ENCODE measurements around the gene WHRN. TPM values are rescaled to one million over a fixed set of nuclear protein-coding genes. Genes with fewer than 3 reads are reported as not detected.

WHRN gene
- total RNA-seq, 4 donors from 2014 or later: 8.1 to 12.6 (median 10.7) TPM

GRCh38 chr9:114437401-114437893, 67.8 kb downstream of the WHRN start:
- Histone ChIP-seq H3K36me3 (no peaks in the 10 kb centered on the region), H3K4me1 (peaks cover 0 to 5% (median 0%) of the 10 kb centered on the region in 4 donors), H3K4me3 (no peak overlapping the region), H3K27ac (replicated peaks in 1 of 4) (no peak overlapping the region), H3K9me3 (no peaks in the 10 kb centered on the region), H3K27me3 (no peaks in the 10 kb centered on the region)
- 82% methylated on average over 2 of the region's 2 CpGs for WGBS
- intact Hi-C loops (cut with DNase I): no loop called here
- no peak for DNase-seq (ENCODE audit: extremely low spot score)
- TF ChIP-seq, protein P1, sequence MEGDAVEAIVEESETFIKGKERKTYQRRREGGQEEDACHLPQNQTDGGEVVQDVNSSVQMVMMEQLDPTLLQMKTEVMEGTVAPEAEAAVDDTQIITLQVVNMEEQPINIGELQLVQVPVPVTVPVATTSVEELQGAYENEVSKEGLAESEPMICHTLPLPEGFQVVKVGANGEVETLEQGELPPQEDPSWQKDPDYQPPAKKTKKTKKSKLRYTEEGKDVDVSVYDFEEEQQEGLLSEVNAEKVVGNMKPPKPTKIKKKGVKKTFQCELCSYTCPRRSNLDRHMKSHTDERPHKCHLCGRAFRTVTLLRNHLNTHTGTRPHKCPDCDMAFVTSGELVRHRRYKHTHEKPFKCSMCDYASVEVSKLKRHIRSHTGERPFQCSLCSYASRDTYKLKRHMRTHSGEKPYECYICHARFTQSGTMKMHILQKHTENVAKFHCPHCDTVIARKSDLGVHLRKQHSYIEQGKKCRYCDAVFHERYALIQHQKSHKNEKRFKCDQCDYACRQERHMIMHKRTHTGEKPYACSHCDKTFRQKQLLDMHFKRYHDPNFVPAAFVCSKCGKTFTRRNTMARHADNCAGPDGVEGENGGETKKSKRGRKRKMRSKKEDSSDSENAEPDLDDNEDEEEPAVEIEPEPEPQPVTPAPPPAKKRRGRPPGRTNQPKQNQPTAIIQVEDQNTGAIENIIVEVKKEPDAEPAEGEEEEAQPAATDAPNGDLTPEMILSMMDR (IDR thresholded peaks at IDR 0.05): no peak
- TF ChIP-seq EP300 (IDR thresholded peaks at IDR 0.05) (no peak), POLR2AphosphoS5 (IDR thresholded peaks at IDR 0.05) (no peak), POLR2A (IDR thresholded peaks at IDR 0.05; ENCODE audit: low read depth) (no peak)

- DNase-seq (ENCODE audit: extremely low spot score): no peak
- intact Hi-C loops (cut with DNase I): no loop called here
- H3K9me3 ChIP-seq: no peaks in the 10 kb centered on the region
- H3K27me3 ChIP-seq: no peaks in the 10 kb centered on the region
- H3K4me1 ChIP-seq: peaks cover 0 to 5% (median 0%) of the 10 kb centered on the region in 4 donors
- no peaks in the 10 kb centered on the region for H3K36me3 ChIP-seq
- WGBS: 58% methylated on average over 9 of the region's 9 CpGs
- TF ChIP-seq, protein P1 (IDR thresholded peaks at IDR 0.05): peak in 2 of 3 experiments; percentile 8 to 25
- no peak for TF ChIP-seq POLR2AphosphoS5 (IDR thresholded peaks at IDR 0.05)
- no peak overlapping the region for H3K27ac ChIP-seq (replicated peaks in 1 of 4)
- H3K4me3 ChIP-seq: no peak overlapping the region
These were observed 70.4 kb downstream of the WHRN start for GRCh38 chr9:114434878-114435311.

GRCh38 chr9:114433720-114434255, 71.5 kb downstream of the WHRN start:
- intact Hi-C loops (cut with DNase I): no loop called here
- H3K27ac ChIP-seq (replicated peaks in 1 of 4): no peak overlapping the region
- no peaks in the 10 kb centered on the region for H3K27me3 ChIP-seq
- no peaks in the 10 kb centered on the region for H3K9me3 ChIP-seq
- TF ChIP-seq EP300 (IDR thresholded peaks at IDR 0.05): no peak
- TF ChIP-seq, protein P1 (IDR thresholded peaks at IDR 0.05): no peak
- TF ChIP-seq POLR2A (IDR thresholded peaks at IDR 0.05; ENCODE audit: low read depth): no peak
- TF ChIP-seq POLR2AphosphoS5 (IDR thresholded peaks at IDR 0.05): no peak
- WGBS: 63% methylated on average over 6 of the region's 6 CpGs
- H3K36me3 ChIP-seq: no peaks in the 10 kb centered on the region
- no peak for DNase-seq (ENCODE audit: extremely low spot score)
- H3K4me3 ChIP-seq: no peak overlapping the region
- H3K4me1 ChIP-seq: peaks cover 0 to 5% (median 0%) of the 10 kb centered on the region in 4 donors

DNA sequence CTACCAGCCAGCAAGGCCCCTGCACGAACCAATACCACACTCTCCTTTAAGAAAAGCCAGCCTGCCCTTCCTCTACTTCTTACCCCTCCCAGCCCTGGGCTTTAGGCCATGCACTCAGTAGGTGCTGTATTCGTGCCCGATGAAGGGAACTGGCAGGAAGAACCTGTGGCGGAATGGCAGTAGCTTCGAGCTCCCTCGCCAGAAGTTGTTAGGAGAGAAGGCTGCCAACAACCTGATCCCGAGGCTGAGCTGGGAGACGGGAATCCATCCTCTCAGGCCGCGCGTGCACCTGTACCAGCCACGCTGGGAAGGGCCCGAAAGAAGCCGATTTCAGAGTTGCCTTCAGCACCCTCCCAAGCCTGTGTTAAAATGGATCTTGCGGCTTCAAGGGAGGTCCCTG, 72.2 kb downstream of the WHRN start:
- intact Hi-C loops (cut with DNase I): no loop called here

GRCh38 chr9:114432323-114433067, 72.8 kb downstream of the WHRN start:
- no peak for TF ChIP-seq POLR2A (IDR thresholded peaks at IDR 0.05; ENCODE audit: low read depth)
- no peak for TF ChIP-seq POLR2AphosphoS5 (IDR thresholded peaks at IDR 0.05)
- TF ChIP-seq EP300 (IDR thresholded peaks at IDR 0.05): no peak
- WGBS: 83% methylated on average over 6 of the region's 6 CpGs
- no peaks in the 10 kb centered on the region for H3K9me3 ChIP-seq
- H3K36me3 ChIP-seq: no peaks in the 10 kb centered on the region
- no peak overlapping the region for H3K27ac ChIP-seq (replicated peaks in 1 of 4)
- intact Hi-C loops (cut with DNase I): no loop called here
- H3K27me3 ChIP-seq: no peaks in the 10 kb centered on the region
- H3K4me1 ChIP-seq: peaks cover 0 to 5% (median 0%) of the 10 kb centered on the region in 4 donors
- no peak overlapping the region for H3K4me3 ChIP-seq
- DNase-seq (ENCODE audit: extremely low spot score): no peak

More for the DNA sequence above, 72.2 kb downstream of the WHRN start:
- Histone ChIP-seq H3K36me3 (no peaks in the 10 kb centered on the region), H3K4me1 (peaks cover 0 to 5% (median 0%) of the 10 kb centered on the region in 4 donors), H3K27me3 (no peaks in the 10 kb centered on the region), H3K4me3 (no peak overlapping the region), H3K27ac (replicated peaks in 1 of 4) (no peak overlapping the region), H3K9me3 (no peaks in the 10 kb centered on the region)
- 93% methylated on average over 15 of the region's 15 CpGs for whole genome bisulfite sequencing
- no peak for DNase-seq (ENCODE audit: extremely low spot score)
- TF ChIP-seq EP300 (IDR thresholded peaks at IDR 0.05): no peak
- TF ChIP-seq POLR2AphosphoS5 (IDR thresholded peaks at IDR 0.05): no peak
